Esophagus muscularis mucosa (tissue), 4 donors: ENCODE results near the gene DAZAP1. TPM values are rescaled to one million over a fixed set of nuclear protein-coding genes. Genes with fewer than 3 reads are reported as not detected.

Experiments
- DNase-seq: peaks from one replicate; pipeline ENCODE4 v3.0.0-alpha.2; 2017; ENCODE audit errors: extremely low spot score
- H3K27ac ChIP-seq, 4 donors: fragments of 200-600 bp; sonication (generic); replicated peaks in 1 of 4; 1 replicate in 3 of 4; 2 replicates in 1 of 4; pipeline ENCODE4 v1.5.1; 2016 to 2019; ENCODE audit warnings: mild to moderate bottlenecking in 1 of 4
- H3K27me3 ChIP-seq, 4 donors: fragments of 200-600 bp; sonication (generic); one replicate each; pipeline versions ENCODE4 v1.5.1 to v1.6.0; 2016 to 2019
- H3K36me3 ChIP-seq, 4 donors: fragments of 200-600 bp; sonication (generic); one replicate each; pipeline ENCODE4 v1.5.1; 2016 to 2019
- H3K4me1 ChIP-seq, 4 donors: fragments of 200-600 bp; sonication (generic); one replicate each; pipeline ENCODE4 v1.5.1; 2016 to 2019
- H3K4me3 ChIP-seq, 4 donors: fragments of 200-600 bp; sonication (generic); 1 replicate in 2 of 4; 2 replicates in 2 of 4; pipeline ENCODE4 v1.5.1; 2016 to 2019; ENCODE audit warnings: mild to moderate bottlenecking in 4 of 4, moderate library complexity in 1 of 4
- H3K9me3 ChIP-seq, 4 donors: fragments of 200-600 bp; sonication (generic); 1 replicate in 3 of 4; 2 replicates in 1 of 4; pipeline ENCODE4 v1.5.1; 2016 to 2019
- CTCF ChIP-seq, 3 experiments: fragments of 200-600 bp in 2 of 3; fragments of 450-650 bp in 1 of 3; sonication (generic) in 2 of 3; IDR thresholded peaks; one replicate each; pipeline ENCODE4 v1.5.1; 2017 to 2019; ENCODE audit warnings: antibody characterized with exemption in 3 of 3, mild to moderate bottlenecking in 2 of 3, moderate library complexity in 1 of 3
- EP300 ChIP-seq: sonication (generic); formaldehyde crosslinking; IDR thresholded peaks from one replicate; pipeline ENCODE4 v1.6.1; 2017; ENCODE audit warnings: antibody characterized with exemption
- POLR2A ChIP-seq: fragments of 450-650 bp; IDR thresholded peaks from one replicate; pipeline ENCODE4 v1.6.1; 2017; ENCODE audit warnings: antibody characterized with exemption, moderate library complexity, mild to moderate bottlenecking, low read depth
- POLR2AphosphoS5 ChIP-seq, 2 donors: sonication (generic); formaldehyde crosslinking; IDR thresholded peaks; one replicate each; pipeline ENCODE4 v1.6.1; 2017; ENCODE audit warnings: antibody characterized with exemption in 2 of 2
- WGBS: methylation state at CpG from one replicate; pipeline ENCODE4 v1.1.5; 2018; 5-methylcytosine and 5-hydroxymethylcytosine counted together
- intact Hi-C: fragments of 100-400 bp; cut with DNase I; formaldehyde crosslinking; loops from one replicate; pipeline ENCODE4 v1.15.1; 2023
- total RNA-seq, 4 donors: library from RNA; depleted of rRNA; stranded (reverse); fragments of >200 nt; gene quantifications; one replicate each; pipeline versions ENCODE4 v1.1.0 to v1.2.1, GENCODE V29; 2016

The DAZAP1 gene
- total RNA-seq, 4 donors from 2014 or later = 44.9 to 79.4 (median 52.9) TPM

- intact Hi-C loops = no loop called here
- H3K36me3 ChIP-seq = peaks cover 0 to 16% (median 13%) of the 10 kb centered on the region in 4 donors
- no peaks in the 10 kb centered on the region for H3K9me3 ChIP-seq
- no peak overlapping the region for H3K4me3 ChIP-seq
- TF ChIP-seq EP300 = no peak
- 95% methylated on average over 14 of the region's 19 CpGs for WGBS
- peaks cover 32 to 64% (median 60%) of the 10 kb centered on the region in 4 donors for H3K4me1 ChIP-seq
- H3K27me3 ChIP-seq = peaks cover 0 to 5% (median 0%) of the 10 kb centered on the region in 4 donors
- DNase-seq = no peak
- H3K27ac ChIP-seq = no peak overlapping the region
Observed at GRCh38 chr19:1399079-1399478, 8.3 kb upstream of the DAZAP1 start.

GRCh38 chr19:1399745-1400144, 7.6 kb upstream of the DAZAP1 start:
- Histone ChIP-seq H3K36me3 (peaks cover 0 to 10% (median 7%) of the 10 kb centered on the region in 4 donors), H3K4me1 (peaks cover 31 to 58% (median 57%) of the 10 kb centered on the region in 4 donors), H3K4me3 (no peak overlapping the region), H3K27ac (no peak overlapping the region), H3K27me3 (peaks cover 0 to 5% (median 0%) of the 10 kb centered on the region in 4 donors), H3K9me3 (no peaks in the 10 kb centered on the region)
- 94% methylated on average over 13 of the region's 15 CpGs for WGBS
- intact Hi-C loops = loop anchor here (10.0 kb wide), 1 partner anchor 115 kb away; the partner anchor contains the start of gene EFNA2
- DNase-seq = no peak
- TF ChIP-seq CTCF (IDR thresholded peaks at IDR 0.05) (no peak), EP300 (no peak), POLR2AphosphoS5 (IDR thresholded peaks at IDR 0.05) (no peak), POLR2A (no peak)

GRCh38 chr19:1400281-1401137, 6.9 kb upstream of the DAZAP1 start:
- H3K36me3 ChIP-seq = peaks cover 0 to 9% (median 0%) of the 10 kb centered on the region in 4 donors
- H3K9me3 ChIP-seq = no peaks in the 10 kb centered on the region
- H3K4me3 ChIP-seq = peak overlapping the region; percentile 63 to 82 (median 68)
- peaks cover 0 to 5% (median 0%) of the 10 kb centered on the region in 4 donors for H3K27me3 ChIP-seq
- TF ChIP-seq EP300 (no peak), POLR2AphosphoS5 (IDR thresholded peaks at IDR 0.05) (no peak), POLR2A (no peak), CTCF (IDR thresholded peaks at IDR 0.05) (no peak)
- H3K27ac ChIP-seq = no peak overlapping the region
- intact Hi-C loops = loop anchor here (10.0 kb wide), 1 partner anchor 116 kb away; the partner anchor contains the start of gene EFNA2
- DNase-seq = no peak
- H3K4me1 ChIP-seq = peaks cover 23 to 50% (median 49%) of the 10 kb centered on the region in 4 donors
- 14% methylated on average over 7 of the region's 36 CpGs for WGBS

GRCh38 chr19:1401138-1401888, 6.1 kb upstream of the DAZAP1 start, which contains the start of gene GAMT:
Gene GAMT (minus strand): TSS chr19:1401542. CDS start chr19:1401476, 66 bp downstream.
- no peaks in the 10 kb centered on the region for H3K9me3 ChIP-seq
- peaks cover 0 to 5% (median 0%) of the 10 kb centered on the region in 4 donors for H3K27me3 ChIP-seq
- WGBS = 0% methylated on average over 4 of the region's 87 CpGs
- intact Hi-C loops = loop anchor here (10.0 kb wide), 1 partner anchor 117 kb away; the partner anchor contains the start of gene EFNA2
- DNase-seq = no peak
- peaks cover 15 to 44% (median 43%) of the 10 kb centered on the region in 4 donors for H3K4me1 ChIP-seq
- no peak for TF ChIP-seq POLR2A
- TF ChIP-seq EP300 = no peak
- TF ChIP-seq CTCF (IDR thresholded peaks at IDR 0.05) = peak; percentile 49 to 64 (median 56)
- no peak for TF ChIP-seq POLR2AphosphoS5 (IDR thresholded peaks at IDR 0.05)
- peak within 1 kb of the TSS in 1 of 4 donors; percentile 3 for H3K27ac ChIP-seq
- H3K4me3 ChIP-seq = peak within 1 kb of the TSS; percentile 63 to 82 (median 68)
- H3K36me3 ChIP-seq = peaks cover 0 to 9% (median 0%) of the 10 kb centered on the region in 4 donors
